GM18909 (cell line): ENCODE data around the gene TSPAN2.

Experiments used
- ATAC-seq: cut with Tn5 transposase; IDR thresholded peaks from one replicate; pipeline ENCODE4 v1.9.1; 2021; ENCODE audit warnings: mild to moderate bottlenecking; ENCODE audit not compliant: unreplicated experiment, poor library complexity

TSPAN2 gene

GRCh38 chr1:115089420-115090185 lies at the start of gene TSPAN2:
Gene TSPAN2 (minus strand): TSS chr1:115089503. CDS start chr1:115089432, 71 bp downstream.
- ATAC-seq = no peak

- ATAC-seq = peak; percentile 85
Measured at GRCh38 chr1:115138973-115139372, 49.7 kb upstream of the TSPAN2 start.

- no peak for ATAC-seq
Measured at GRCh38 chr1:115138271-115138670, 49.0 kb upstream of the TSPAN2 start.

DNA sequence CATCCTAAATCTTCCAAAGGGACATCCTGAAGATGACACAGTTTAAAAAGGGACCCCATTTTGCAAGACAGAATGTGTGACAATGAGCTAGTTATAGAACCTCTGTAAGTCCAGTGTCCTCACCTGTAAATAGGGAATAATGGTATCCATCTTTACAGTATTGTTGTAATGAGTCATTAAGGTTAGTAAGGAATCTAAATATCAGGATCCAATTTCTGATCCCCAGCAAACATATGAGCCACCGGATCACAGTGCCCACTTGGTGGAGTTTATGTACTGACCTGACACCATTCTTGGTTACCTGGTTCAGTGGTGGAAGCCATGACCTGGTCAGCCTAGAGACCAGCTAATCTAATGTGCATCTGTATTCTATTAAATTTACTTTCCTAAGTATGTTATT lies 47.9 kb upstream of the TSPAN2 start:
- ATAC-seq = no peak

- ATAC-seq = no peak
Measured at GRCh38 chr1:115136706-115137105, 47.4 kb upstream of the TSPAN2 start.

DNA sequence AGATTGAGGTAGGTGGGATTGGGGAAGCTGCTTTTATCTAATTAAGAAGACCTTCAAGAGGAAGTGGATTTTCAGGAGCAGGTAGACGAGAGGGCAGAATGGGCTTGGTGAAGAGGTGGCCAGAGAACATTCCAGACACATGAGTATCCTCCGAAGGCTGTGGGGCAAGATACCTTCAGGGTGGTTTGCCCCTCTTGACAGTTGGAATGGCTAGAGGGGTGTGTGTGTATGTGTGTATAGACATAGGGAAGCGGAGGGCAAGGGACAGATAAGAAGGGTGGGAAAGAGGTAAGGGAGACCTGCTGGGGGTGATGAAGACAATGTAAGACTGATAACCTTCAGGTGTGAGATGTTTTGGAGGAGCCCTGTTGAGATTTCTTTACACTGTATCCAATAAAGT lies 46.8 kb upstream of the TSPAN2 start:
- ATAC-seq = no peak

GRCh38 chr1:115135681-115136080 lies 46.4 kb upstream of the TSPAN2 start:
- no peak for ATAC-seq

DNA sequence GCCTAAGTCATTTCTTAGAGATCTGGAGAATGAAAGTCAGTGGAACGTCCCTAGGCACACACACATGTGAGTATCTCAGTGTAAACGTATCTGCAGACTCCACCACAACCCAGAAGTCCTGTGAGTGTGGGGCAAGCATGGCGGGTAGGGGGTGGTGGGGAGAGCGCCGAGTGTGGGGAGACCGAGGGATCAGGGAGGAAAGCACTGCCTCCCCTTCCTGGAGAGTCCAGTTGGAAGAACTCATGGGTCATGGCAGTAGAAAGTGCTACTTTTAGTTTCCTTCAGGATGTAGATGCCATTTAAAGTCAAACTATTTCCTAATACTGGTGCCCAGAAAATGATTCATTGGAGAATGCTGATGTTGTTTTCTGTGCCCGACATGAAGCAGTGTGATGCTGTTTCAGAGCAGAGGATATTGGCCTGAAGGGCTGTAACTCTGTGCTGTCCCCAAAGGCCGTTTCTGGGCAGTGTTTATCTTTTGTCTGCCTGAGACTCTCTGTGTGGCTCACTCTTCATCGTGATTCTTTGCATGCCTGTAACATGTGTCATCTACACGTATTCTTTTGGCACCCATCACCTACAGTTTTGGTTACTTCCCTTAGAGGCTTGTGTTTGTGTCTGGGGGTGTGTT lies 45.7 kb upstream of the TSPAN2 start:
- no peak for ATAC-seq

- no peak for ATAC-seq
Measured at GRCh38 chr1:115134231-115134630, 44.9 kb upstream of the TSPAN2 start.

GRCh38 chr1:115133440-115133839 lies 44.1 kb upstream of the TSPAN2 start:
- ATAC-seq = no peak

- no peak for ATAC-seq
Measured at GRCh38 chr1:115130786-115131185, 41.5 kb upstream of the TSPAN2 start.

DNA sequence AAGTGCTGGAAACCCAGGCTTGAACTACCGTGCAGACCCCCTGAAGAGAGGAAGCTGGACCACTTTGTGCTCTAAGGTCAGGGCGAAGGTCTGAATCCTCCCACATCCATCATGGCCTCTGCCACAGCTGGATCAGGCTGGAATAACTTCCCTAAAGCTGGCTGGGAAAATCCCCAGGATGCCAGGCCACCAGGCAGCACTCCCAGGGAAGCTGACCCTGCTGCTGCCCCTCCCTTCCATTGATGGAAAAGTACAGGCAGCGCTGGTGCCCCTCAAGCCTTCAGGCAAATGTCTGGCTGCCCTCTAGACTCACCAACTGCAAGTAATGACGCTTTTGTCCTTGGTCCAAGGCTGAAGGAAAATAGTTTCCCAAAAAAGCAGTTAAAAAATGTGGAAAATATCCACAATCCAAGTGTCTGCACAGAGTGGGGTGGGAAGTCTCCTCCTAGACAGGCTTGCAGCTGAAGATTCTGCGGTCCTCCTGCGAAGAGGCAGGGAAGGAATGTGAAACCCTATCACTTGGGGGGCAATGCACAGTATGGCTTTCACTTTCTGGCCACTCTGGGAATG lies 39.9 kb upstream of the TSPAN2 start:
- no peak for ATAC-seq

- ATAC-seq = no peak
Measured at GRCh38 chr1:115127539-115127938, 38.2 kb upstream of the TSPAN2 start.

- no peak for ATAC-seq
Measured at GRCh38 chr1:115126516-115126915, 37.2 kb upstream of the TSPAN2 start.

GRCh38 chr1:115123116-115123515 lies 33.8 kb upstream of the TSPAN2 start:
- no peak for ATAC-seq

DNA sequence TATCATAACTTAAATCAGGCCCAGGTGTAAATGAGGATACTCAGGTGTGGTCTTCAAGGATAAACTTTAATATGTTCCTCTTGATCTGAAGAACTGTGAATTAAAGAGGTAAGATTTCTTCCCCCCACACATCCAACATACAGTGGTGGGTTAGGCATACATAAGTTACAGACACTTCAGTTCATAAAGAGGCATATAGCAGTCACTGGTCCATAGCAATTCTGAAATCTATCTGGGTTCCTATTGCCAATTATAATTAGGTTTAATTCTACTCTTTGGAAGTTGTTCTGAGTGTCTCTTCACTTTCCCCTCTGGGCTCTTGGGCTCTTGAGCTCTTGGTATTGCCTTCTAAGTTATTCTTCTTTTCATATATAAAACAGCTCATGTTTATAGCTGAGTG lies 32.5 kb upstream of the TSPAN2 start:
- no peak for ATAC-seq

GRCh38 chr1:115120296-115120695 lies 31.0 kb upstream of the TSPAN2 start:
- no peak for ATAC-seq

DNA sequence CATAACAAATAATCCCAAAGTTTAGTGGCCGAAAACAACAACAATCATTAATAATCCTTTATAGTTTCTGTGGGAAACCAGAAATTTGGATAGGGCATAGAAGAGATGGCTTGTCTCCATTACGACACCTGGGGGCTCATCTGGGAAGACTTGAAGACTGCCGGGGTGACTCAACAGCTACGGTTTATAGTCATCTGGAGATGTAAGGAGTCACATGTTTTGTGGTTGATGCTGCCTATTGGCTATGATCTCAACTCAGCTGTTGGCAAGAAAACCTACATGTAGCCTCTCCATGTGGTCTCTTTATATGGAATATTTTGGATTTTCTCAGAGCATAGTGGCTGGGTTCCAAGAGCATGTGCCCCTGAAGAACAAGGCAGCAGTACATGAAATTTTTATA lies 29.3 kb upstream of the TSPAN2 start:
- no peak for ATAC-seq

DNA sequence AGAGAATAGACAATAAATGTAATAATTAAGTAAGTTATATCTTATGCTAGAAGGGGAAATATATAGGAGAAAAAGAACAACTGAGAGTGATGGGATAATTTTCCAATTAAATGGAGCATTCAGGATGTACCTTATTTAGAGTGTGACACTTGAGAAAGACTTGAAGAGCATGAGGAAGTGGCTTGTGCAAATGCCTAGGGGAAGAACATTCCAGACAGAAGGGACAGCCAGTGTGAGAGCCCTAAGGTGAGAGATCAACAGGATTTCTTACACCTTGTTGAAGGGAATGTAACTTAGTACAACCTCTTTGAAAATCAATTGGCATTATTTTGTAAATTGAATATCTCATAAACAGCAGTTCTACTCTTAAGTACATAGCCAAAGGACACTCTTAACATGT lies 28.8 kb upstream of the TSPAN2 start:
- ATAC-seq = no peak

DNA sequence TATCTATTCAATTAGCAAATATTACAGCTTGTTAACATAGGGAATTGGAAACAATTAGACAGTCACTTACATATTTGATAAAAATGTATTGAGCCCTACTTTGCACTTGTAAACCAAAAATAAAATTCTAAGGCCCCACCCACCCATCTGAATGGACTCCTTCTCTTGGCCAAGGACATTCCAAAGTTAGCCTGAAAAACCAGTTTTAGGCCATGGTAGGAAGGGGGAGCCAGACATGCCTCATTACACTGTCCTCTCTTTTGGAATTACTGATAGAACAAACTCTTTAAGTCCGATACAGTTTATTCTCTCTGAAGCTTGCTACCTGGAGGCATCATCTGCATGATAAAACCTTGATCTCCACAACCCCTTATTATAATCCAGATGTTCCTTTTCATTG lies 28.0 kb upstream of the TSPAN2 start:
- ATAC-seq = no peak

DNA sequence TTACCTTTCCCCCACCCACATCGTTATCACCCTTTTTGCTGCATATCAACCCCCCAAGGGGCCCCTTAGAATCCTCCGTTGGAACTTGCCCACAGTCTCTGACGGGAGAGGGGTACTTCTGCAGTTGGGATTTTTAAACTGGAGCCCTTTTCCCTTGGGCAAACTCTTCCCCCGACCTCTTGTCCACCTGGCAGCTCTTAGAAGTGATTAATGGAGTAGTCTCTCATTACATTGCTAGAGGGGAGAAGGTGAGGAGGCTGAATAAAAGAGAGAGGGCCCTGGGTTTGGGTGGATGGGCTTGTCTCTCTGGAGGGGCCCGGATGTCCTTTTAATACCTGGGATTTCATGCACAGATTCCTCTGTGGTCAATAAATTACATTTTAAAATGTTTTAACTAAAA lies 27.2 kb upstream of the TSPAN2 start:
- no peak for ATAC-seq
